K562 (cell line): Measurements from ENCODE around the gene ZSWIM8. TPM values are rescaled to one million over a fixed set of nuclear protein-coding genes. Genes with fewer than 3 reads are reported as not detected.

Source experiments
- ARID1B ChIP-seq: fragments of 450-650 bp; IDR thresholded peaks from 2 replicates; pipeline ENCODE4 v1.6.1; 2016; ENCODE audit warnings: antibody characterized with exemption, mild to moderate bottlenecking, inconsistent platforms
- CBFB ChIP-seq: sonication (generic); formaldehyde crosslinking; IDR thresholded peaks from 2 replicates; pipeline ENCODE4 v1.4.0; 2020; ENCODE audit warnings: mild to moderate bottlenecking, missing genetic modification reagents
- DMBX1 ChIP-seq: fragments of 250-450 bp; sonication (Bioruptor Pico); IDR thresholded peaks from 2 replicates; pipeline ENCODE4 v1.8.0; 2022; ENCODE audit warnings: inconsistent platforms, mild to moderate bottlenecking, moderate library complexity, borderline replicate concordance
- ELF1 ChIP-seq: fragments of 200-800 bp; sonication (Bioruptor generic); IDR thresholded peaks from 2 replicates; pipeline ENCODE4 v1.6.1; 2016; ENCODE audit warnings: missing genetic modification characterization, missing compliant biosample characterization
- FOS ChIP-seq: IDR thresholded peaks from 3 replicates; pipeline ENCODE4 v1.6.1; 2011; ENCODE audit not compliant: insufficient read length; ENCODE audit errors: extremely low read depth
- FOXK2 ChIP-seq, 2 experiments: fragments of 450-650 bp; IDR thresholded peaks in 1 of 2; conservative IDR thresholded peaks in 1 of 2; 2 replicates each; pipeline ENCODE4 v1.6.1; 2016; ENCODE audit warnings: low read depth in 2 of 2, mild to moderate bottlenecking in 1 of 2
- HDAC1 ChIP-seq, 2 experiments: fragments of 450-650 bp; IDR thresholded peaks; 2 replicates each; pipeline ENCODE4 v1.6.1; 2016 to 2017; ENCODE audit warnings: inconsistent platforms in 1 of 2, mild to moderate bottlenecking in 1 of 2, moderate library complexity in 1 of 2
- MED1 ChIP-seq: sonication (generic); formaldehyde crosslinking; IDR thresholded peaks from 2 replicates; pipeline ENCODE4 v1.8.1; 2023; ENCODE audit warnings: missing genetic modification reagents, borderline replicate concordance
- OTX1 ChIP-seq: fragments of 450-650 bp; formaldehyde crosslinking; IDR thresholded peaks from 2 replicates; pipeline ENCODE4 v1.4.0; 2022; ENCODE audit warnings: mild to moderate bottlenecking
- PHTF2 ChIP-seq: fragments of 250-450 bp; sonication (Bioruptor Pico); IDR thresholded peaks from 2 replicates; pipeline ENCODE4 v1.5.0; 2021; ENCODE audit warnings: mild to moderate bottlenecking
- RFX7 ChIP-seq: fragments of 250-450 bp; sonication (Bioruptor Pico); IDR thresholded peaks from 2 replicates; pipeline ENCODE4 v1.5.1; 2021; ENCODE audit warnings: mild to moderate bottlenecking
- THAP7 ChIP-seq: fragments of 250-450 bp; sonication (Bioruptor Pico); IDR thresholded peaks from 2 replicates; pipeline ENCODE4 v1.5.0; 2021
- XRCC4 ChIP-seq: IDR thresholded peaks from one replicate; pipeline ENCODE4 v1.6.1; 2011; ENCODE audit not compliant: insufficient read depth, insufficient read length; ENCODE audit errors: extremely low read depth
- ZBTB7A ChIP-seq: IDR thresholded peaks from 2 replicates; pipeline ENCODE4 v1.6.1; 2011; ENCODE audit warnings: low read depth, mild to moderate bottlenecking, low read length, moderate library complexity, borderline replicate concordance; ENCODE audit not compliant: control insufficient read depth
- ZNF324 ChIP-seq: fragments of 250-450 bp; sonication (Bioruptor Pico); IDR thresholded peaks from 2 replicates; pipeline ENCODE4 v1.4.0; 2020; ENCODE audit warnings: mild to moderate bottlenecking
- ZNF551 ChIP-seq: fragments of 250-450 bp; sonication (Bioruptor Pico); IDR thresholded peaks from 2 replicates; pipeline ENCODE4 v1.5.0; 2021; ENCODE audit warnings: mild to moderate bottlenecking, moderate library complexity
- ZNF589 ChIP-seq: fragments of 200-800 bp; sonication (Bioruptor generic); IDR thresholded peaks from 2 replicates; pipeline ENCODE4 v1.6.1; 2016; ENCODE audit warnings: low read depth, missing genetic modification characterization, missing compliant biosample characterization
- polyA plus RNA-seq, 8 experiments: library from polyadenylated mRNA; depleted of rRNA in 4 of 8; stranded (reverse) in 5 of 8; unstranded in 3 of 8; fragments of >200 nt; fragmentation: Nextera tagmentation in 2 of 8; fragmentation: Illumina TruSeq in 1 of 8; extraction: Ambion mirVana in 2 of 8; extraction: Trizol in 1 of 8; gene quantifications; 2 replicates each; pipeline versions ENCODE4 v1.2.1 to v1.2.3, GENCODE V29; 2011 to 2014; ENCODE audit warnings: inconsistent platforms in 1 of 8, missing spikeins in 1 of 8
- total RNA-seq, 7 experiments: library from RNA; depleted of rRNA in 6 of 7; stranded (reverse); fragments of >200 nt in 6 of 7; fragmentation: Illumina TruSeq in 2 of 7; extraction: Trizol in 2 of 7; gene quantifications; 2 replicates each; pipeline versions ENCODE4 v1.2.1 to v1.2.3, GENCODE V29; 2011 to 2021; ENCODE audit warnings: low replicate concordance in 1 of 7
- TF ChIP-seq, protein P1 (sequence below): fragments of 450-650 bp; IDR thresholded peaks from 2 replicates; pipeline ENCODE4 v1.6.1; 2016; ENCODE audit warnings: mild to moderate bottlenecking
- TF ChIP-seq, protein P2 (sequence below): fragments of 450-650 bp; IDR thresholded peaks from 2 replicates; pipeline ENCODE4 v1.7.0; 2016; ENCODE audit warnings: borderline replicate concordance
- TF ChIP-seq, protein P3 (sequence below): IDR thresholded peaks from 3 replicates; pipeline ENCODE4 v1.6.1; 2011; ENCODE audit warnings: borderline replicate concordance, mild to moderate bottlenecking, moderate library complexity; ENCODE audit not compliant: insufficient read length; ENCODE audit errors: extremely low read depth

The ZSWIM8 gene
- total and polyA plus RNA-seq, 9 of the 15 experiments (the other 6 are each of a cell fraction or from before 2014, with no cell fraction given): 5.6 to 47.8 (median 26.7) TPM

DNA sequence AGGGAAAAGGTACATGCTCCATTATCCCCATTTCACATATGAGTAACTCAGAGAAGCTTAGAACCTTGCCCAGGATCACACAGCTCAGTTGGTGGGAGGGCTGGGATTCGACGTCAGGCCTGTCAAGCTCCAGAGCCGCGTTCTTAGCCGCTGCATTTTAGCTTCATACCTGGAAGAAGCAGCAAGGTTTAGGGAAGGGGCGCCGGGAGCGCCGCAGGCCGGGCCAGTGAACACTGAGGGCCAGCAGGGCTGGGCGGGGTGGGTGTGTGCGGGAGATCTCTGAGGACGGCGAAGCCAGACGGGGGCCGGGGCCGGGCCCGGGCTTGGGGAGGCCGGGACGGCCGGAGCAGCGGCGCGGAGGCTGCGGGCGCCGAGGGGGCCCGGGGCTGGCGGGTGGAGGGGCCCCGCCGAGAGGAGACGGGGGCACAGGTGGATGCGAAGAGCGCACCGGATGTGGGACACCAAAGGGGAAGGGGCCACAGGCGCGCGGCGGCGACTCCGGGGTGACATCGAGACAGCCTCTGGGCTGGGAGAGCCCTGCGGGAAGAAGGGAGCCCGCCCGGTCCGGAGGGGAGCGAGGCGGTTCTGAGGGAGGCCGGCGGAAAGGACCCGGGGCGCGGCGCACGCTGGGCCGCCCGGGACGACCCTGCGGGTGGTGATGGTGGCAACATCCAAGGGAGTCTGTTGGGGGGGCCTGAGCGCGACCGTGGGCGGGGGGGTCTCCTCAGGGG is 25.5 kb downstream of the ZSWIM8 start (continued):
- TF ChIP-seq, protein P1, sequence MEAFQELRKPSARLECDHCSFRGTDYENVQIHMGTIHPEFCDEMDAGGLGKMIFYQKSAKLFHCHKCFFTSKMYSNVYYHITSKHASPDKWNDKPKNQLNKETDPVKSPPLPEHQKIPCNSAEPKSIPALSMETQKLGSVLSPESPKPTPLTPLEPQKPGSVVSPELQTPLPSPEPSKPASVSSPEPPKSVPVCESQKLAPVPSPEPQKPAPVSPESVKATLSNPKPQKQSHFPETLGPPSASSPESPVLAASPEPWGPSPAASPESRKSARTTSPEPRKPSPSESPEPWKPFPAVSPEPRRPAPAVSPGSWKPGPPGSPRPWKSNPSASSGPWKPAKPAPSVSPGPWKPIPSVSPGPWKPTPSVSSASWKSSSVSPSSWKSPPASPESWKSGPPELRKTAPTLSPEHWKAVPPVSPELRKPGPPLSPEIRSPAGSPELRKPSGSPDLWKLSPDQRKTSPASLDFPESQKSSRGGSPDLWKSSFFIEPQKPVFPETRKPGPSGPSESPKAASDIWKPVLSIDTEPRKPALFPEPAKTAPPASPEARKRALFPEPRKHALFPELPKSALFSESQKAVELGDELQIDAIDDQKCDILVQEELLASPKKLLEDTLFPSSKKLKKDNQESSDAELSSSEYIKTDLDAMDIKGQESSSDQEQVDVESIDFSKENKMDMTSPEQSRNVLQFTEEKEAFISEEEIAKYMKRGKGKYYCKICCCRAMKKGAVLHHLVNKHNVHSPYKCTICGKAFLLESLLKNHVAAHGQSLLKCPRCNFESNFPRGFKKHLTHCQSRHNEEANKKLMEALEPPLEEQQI: no peak
- TF ChIP-seq, protein P2, sequence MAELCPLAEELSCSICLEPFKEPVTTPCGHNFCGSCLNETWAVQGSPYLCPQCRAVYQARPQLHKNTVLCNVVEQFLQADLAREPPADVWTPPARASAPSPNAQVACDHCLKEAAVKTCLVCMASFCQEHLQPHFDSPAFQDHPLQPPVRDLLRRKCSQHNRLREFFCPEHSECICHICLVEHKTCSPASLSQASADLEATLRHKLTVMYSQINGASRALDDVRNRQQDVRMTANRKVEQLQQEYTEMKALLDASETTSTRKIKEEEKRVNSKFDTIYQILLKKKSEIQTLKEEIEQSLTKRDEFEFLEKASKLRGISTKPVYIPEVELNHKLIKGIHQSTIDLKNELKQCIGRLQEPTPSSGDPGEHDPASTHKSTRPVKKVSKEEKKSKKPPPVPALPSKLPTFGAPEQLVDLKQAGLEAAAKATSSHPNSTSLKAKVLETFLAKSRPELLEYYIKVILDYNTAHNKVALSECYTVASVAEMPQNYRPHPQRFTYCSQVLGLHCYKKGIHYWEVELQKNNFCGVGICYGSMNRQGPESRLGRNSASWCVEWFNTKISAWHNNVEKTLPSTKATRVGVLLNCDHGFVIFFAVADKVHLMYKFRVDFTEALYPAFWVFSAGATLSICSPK: no peak
- TF ChIP-seq ZNF324 (CRISPR knock-in tag) (no peak), ZNF589 (CRISPR knock-in tag) (0 out of 2 replicates have a peak, but pooled peaks have one; percentile 16), CBFB (CRISPR knock-in tag) (no peak), FOS (no peak), XRCC4 (no peak), ZBTB7A (0 out of 2 replicates have a peak, but pooled peaks have one; percentile 46), ARID1B (no peak; the same call in 1 of the 2 replicates), RFX7 (CRISPR knock-in tag) (no peak), PHTF2 (CRISPR knock-in tag) (no peak), ELF1 (tag) (no peak), DMBX1 (CRISPR knock-in tag) (no peak), THAP7 (CRISPR knock-in tag) (no peak), MED1 (no peak), FOXK2 (conservative IDR thresholded peaks at IDR 0.05 in 1 of 2, IDR thresholded peaks at IDR 0.05 in 1 of 2; ENCODE audit: low read depth in 2 of 2) (no peak), ZNF551 (no peak), OTX1 (CRISPR knock-in tag) (peak; percentile 43; the same call in 1 of the 2 replicates), HDAC1 (IDR thresholded peaks at IDR 0.05) (no peak; a peak in 1 of 4 replicates)
- TF ChIP-seq, protein P3, sequence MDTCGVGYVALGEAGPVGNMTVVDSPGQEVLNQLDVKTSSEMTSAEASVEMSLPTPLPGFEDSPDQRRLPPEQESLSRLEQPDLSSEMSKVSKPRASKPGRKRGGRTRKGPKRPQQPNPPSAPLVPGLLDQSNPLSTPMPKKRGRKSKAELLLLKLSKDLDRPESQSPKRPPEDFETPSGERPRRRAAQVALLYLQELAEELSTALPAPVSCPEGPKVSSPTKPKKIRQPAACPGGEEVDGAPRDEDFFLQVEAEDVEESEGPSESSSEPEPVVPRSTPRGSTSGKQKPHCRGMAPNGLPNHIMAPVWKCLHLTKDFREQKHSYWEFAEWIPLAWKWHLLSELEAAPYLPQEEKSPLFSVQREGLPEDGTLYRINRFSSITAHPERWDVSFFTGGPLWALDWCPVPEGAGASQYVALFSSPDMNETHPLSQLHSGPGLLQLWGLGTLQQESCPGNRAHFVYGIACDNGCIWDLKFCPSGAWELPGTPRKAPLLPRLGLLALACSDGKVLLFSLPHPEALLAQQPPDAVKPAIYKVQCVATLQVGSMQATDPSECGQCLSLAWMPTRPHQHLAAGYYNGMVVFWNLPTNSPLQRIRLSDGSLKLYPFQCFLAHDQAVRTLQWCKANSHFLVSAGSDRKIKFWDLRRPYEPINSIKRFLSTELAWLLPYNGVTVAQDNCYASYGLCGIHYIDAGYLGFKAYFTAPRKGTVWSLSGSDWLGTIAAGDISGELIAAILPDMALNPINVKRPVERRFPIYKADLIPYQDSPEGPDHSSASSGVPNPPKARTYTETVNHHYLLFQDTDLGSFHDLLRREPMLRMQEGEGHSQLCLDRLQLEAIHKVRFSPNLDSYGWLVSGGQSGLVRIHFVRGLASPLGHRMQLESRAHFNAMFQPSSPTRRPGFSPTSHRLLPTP: no peak
